Neuron (in vitro differentiated cells): ENCODE data around the gene TNFRSF14.

ENCODE experiments used
- H2AFZ ChIP-seq: one replicate; pipeline ENCODE4 v1.6.1; 2013; ENCODE audit warnings: low read depth, mild to moderate bottlenecking, inconsistent platforms, low read length, moderate library complexity
- H3K27me3 ChIP-seq: one replicate; pipeline ENCODE4 v1.6.1; 2013; ENCODE audit warnings: low read length; ENCODE audit not compliant: insufficient read depth
- H3K36me3 ChIP-seq: one replicate; pipeline ENCODE4 v1.6.1; 2013; ENCODE audit warnings: low read length; ENCODE audit not compliant: insufficient read depth
- H3K4me1 ChIP-seq: one replicate; pipeline ENCODE4 v1.6.1; 2013; ENCODE audit warnings: low read length; ENCODE audit not compliant: insufficient read depth
- H3K4me3 ChIP-seq: 2 replicates; pipeline ENCODE4 v1.5.1; 2013; ENCODE audit warnings: mild to moderate bottlenecking, low read length, moderate library complexity
- H3K9me3 ChIP-seq: one replicate; pipeline ENCODE4 v1.6.1; 2013; ENCODE audit warnings: low read length

Gene TNFRSF14

GRCh38 chr1:2526824-2527555 lies 29.2 kb upstream of the TNFRSF14 start:
- H3K9me3 ChIP-seq, result no peaks in the 10 kb centered on the region
- peak overlapping the region; percentile 83 for H3K4me3 ChIP-seq
- H3K4me1 ChIP-seq, result peaks cover 57% of the 10 kb centered on the region
- H3K36me3 ChIP-seq, result peaks cover 6% of the 10 kb centered on the region
- no peaks in the 10 kb centered on the region for H3K27me3 ChIP-seq
- no peak overlapping the region for H2AFZ ChIP-seq

GRCh38 chr1:2527556-2527860 lies 28.7 kb upstream of the TNFRSF14 start:
- H2AFZ ChIP-seq, result no peak overlapping the region
- H3K36me3 ChIP-seq, result peaks cover 6% of the 10 kb centered on the region
- H3K4me1 ChIP-seq, result peaks cover 61% of the 10 kb centered on the region
- peak overlapping the region; percentile 83 for H3K4me3 ChIP-seq
- no peaks in the 10 kb centered on the region for H3K9me3 ChIP-seq
- no peaks in the 10 kb centered on the region for H3K27me3 ChIP-seq

GRCh38 chr1:2528016-2528415 lies 28.2 kb upstream of the TNFRSF14 start:
- H3K4me3 ChIP-seq, result peak overlapping the region; percentile 83
- no peaks in the 10 kb centered on the region for H3K27me3 ChIP-seq
- peaks cover 6% of the 10 kb centered on the region for H3K36me3 ChIP-seq
- H3K9me3 ChIP-seq, result no peaks in the 10 kb centered on the region
- H3K4me1 ChIP-seq, result peaks cover 66% of the 10 kb centered on the region
- H2AFZ ChIP-seq, result no peak overlapping the region

GRCh38 chr1:2528611-2528965 lies 27.6 kb upstream of the TNFRSF14 start:
- Histone ChIP-seq H3K4me1 (peaks cover 72% of the 10 kb centered on the region), H3K4me3 (peak overlapping the region; percentile 83), H2AFZ (no peak overlapping the region), H3K27me3 (no peaks in the 10 kb centered on the region), H3K9me3 (no peaks in the 10 kb centered on the region), H3K36me3 (peaks cover 6% of the 10 kb centered on the region)

GRCh38 chr1:2528966-2529783 lies 27.0 kb upstream of the TNFRSF14 start:
- H3K4me3 ChIP-seq, result peak overlapping the region; percentile 83
- H3K9me3 ChIP-seq, result no peaks in the 10 kb centered on the region
- H3K27me3 ChIP-seq, result no peaks in the 10 kb centered on the region
- peaks cover 74% of the 10 kb centered on the region for H3K4me1 ChIP-seq
- peaks cover 6% of the 10 kb centered on the region for H3K36me3 ChIP-seq
- no peak overlapping the region for H2AFZ ChIP-seq

GRCh38 chr1:2529784-2530512 lies 26.2 kb upstream of the TNFRSF14 start, which contains the start of gene HES5:
TSS of gene HES5 (minus strand) at chr1:2530263. CDS start at chr1:2530164, 99 bp downstream.
- Histone ChIP-seq H3K4me3 (peak within 1 kb of the TSS; percentile 83), H3K27me3 (no peaks in the 10 kb centered on the region), H3K36me3 (peaks cover 6% of the 10 kb centered on the region), H3K9me3 (no peaks in the 10 kb centered on the region), H3K4me1 (peaks cover 74% of the 10 kb centered on the region), H2AFZ (no peak within 1 kb of the TSS)

- Histone ChIP-seq H3K27me3 (no peaks in the 10 kb centered on the region), H3K36me3 (peaks cover 6% of the 10 kb centered on the region), H3K4me3 (peak overlapping the region; percentile 83), H3K4me1 (peaks cover 74% of the 10 kb centered on the region), H3K9me3 (no peaks in the 10 kb centered on the region), H2AFZ (no peak overlapping the region)
These were observed 25.4 kb upstream of the TNFRSF14 start for GRCh38 chr1:2530513-2531361.

GRCh38 chr1:2532485-2533160 lies 23.5 kb upstream of the TNFRSF14 start:
- Histone ChIP-seq H3K4me1 (peaks cover 70% of the 10 kb centered on the region), H3K4me3 (no peak overlapping the region), H3K27me3 (no peaks in the 10 kb centered on the region)

GRCh38 chr1:2533365-2533764 lies 22.8 kb upstream of the TNFRSF14 start:
- Histone ChIP-seq H3K36me3 (peaks cover 6% of the 10 kb centered on the region), H3K9me3 (no peaks in the 10 kb centered on the region), H2AFZ (no peak overlapping the region), H3K27me3 (no peaks in the 10 kb centered on the region), H3K4me1 (peaks cover 65% of the 10 kb centered on the region), H3K4me3 (no peak overlapping the region)

More at GRCh38 chr1:2532485-2533160, 23.5 kb upstream of the TNFRSF14 start:
- H3K36me3 ChIP-seq, result peaks cover 6% of the 10 kb centered on the region
- H3K9me3 ChIP-seq, result no peaks in the 10 kb centered on the region
- H2AFZ ChIP-seq, result no peak overlapping the region

- Histone ChIP-seq H3K4me1 (peaks cover 60% of the 10 kb centered on the region), H3K27me3 (no peaks in the 10 kb centered on the region), H2AFZ (no peak overlapping the region), H3K4me3 (no peak overlapping the region), H3K9me3 (no peaks in the 10 kb centered on the region), H3K36me3 (no peaks in the 10 kb centered on the region)
These were observed 21.9 kb upstream of the TNFRSF14 start for GRCh38 chr1:2534315-2534686.

- Histone ChIP-seq H2AFZ (no peak overlapping the region), H3K4me1 (peaks cover 65% of the 10 kb centered on the region), H3K4me3 (no peak overlapping the region), H3K27me3 (no peaks in the 10 kb centered on the region), H3K9me3 (no peaks in the 10 kb centered on the region), H3K36me3 (no peaks in the 10 kb centered on the region)
These were observed 21.3 kb upstream of the TNFRSF14 start for GRCh38 chr1:2534687-2535441.
